IMR-90 (cell line): ENCODE results near the gene IGFBP5.

ENCODE experiments used
- RAD21 ChIP-seq: IDR thresholded peaks from 2 replicates; pipeline ENCODE4 v1.6.1; 2012; ENCODE audit warnings: low read length, improper control_type of control experiment
- TF ChIP-seq, protein P1 (sequence below): conservative IDR thresholded peaks from 2 replicates; pipeline ENCODE4 v1.5.1; 2012; ENCODE audit warnings: mild to moderate bottlenecking, low read depth, low read length, improper control_type of control experiment

DNA sequence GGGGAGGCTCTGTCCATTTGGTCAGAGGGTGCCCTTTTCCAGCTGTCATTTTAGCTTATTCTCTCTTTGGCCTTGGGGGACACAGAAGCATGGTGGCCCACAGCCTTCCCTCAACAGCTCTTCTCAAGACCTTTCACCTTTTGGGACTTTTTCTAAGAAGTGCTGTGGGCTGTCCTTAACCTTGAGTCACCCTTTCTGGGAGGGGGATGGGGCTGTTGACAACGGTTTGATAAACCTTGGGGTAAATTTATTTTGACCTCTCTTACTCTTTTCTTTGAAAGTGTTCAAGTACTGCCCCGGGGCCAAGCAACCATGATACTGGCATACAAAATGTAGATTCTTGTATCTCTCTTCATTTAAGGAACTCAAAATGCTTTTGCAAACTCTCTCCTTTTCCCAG lies 13.7 kb downstream of the IGFBP5 start:
- TF ChIP-seq, protein P1, sequence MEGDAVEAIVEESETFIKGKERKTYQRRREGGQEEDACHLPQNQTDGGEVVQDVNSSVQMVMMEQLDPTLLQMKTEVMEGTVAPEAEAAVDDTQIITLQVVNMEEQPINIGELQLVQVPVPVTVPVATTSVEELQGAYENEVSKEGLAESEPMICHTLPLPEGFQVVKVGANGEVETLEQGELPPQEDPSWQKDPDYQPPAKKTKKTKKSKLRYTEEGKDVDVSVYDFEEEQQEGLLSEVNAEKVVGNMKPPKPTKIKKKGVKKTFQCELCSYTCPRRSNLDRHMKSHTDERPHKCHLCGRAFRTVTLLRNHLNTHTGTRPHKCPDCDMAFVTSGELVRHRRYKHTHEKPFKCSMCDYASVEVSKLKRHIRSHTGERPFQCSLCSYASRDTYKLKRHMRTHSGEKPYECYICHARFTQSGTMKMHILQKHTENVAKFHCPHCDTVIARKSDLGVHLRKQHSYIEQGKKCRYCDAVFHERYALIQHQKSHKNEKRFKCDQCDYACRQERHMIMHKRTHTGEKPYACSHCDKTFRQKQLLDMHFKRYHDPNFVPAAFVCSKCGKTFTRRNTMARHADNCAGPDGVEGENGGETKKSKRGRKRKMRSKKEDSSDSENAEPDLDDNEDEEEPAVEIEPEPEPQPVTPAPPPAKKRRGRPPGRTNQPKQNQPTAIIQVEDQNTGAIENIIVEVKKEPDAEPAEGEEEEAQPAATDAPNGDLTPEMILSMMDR, result no peak
- TF ChIP-seq RAD21, result no peak
